ENCODE data around the gene DARS2. TPM values are rescaled to one million over a fixed set of nuclear protein-coding genes. Genes with fewer than 3 reads are reported as not detected.

Gene DARS2
- total RNA-seq, 1 experiment from 2014 or later, result 18.3 TPM

- no peaks in the 10 kb centered on the region for H4K20me1 ChIP-seq (ENCODE audit: insufficient read depth)
- 0 out of 2 replicates have a peak, but pooled peaks cover 4% of the 10 kb centered on the region for H3K36me3 ChIP-seq (ENCODE audit: low read depth)
- BruUV-seq (replicated peaks), result no TSS peak
- H3K27me3 ChIP-seq (ENCODE audit: insufficient read depth, low read depth), result no peaks in the 10 kb centered on the region
- H3K4me2 ChIP-seq, result no peak overlapping the region
- DNase-seq, result no peak
- ChIA-PET CTCF (no interaction called here), POLR2A (ENCODE audit: unreplicated experiment) (no interaction called here)
- H3K9me3 ChIP-seq (ENCODE audit: insufficient read depth, low read depth), result no peaks in the 10 kb centered on the region
- TF ChIP-seq CTCF (conservative IDR thresholded peaks at IDR 0.05), result no peak
- TF ChIP-seq EZH2 (IDR thresholded peaks at IDR 0.05; ENCODE audit: low read depth), result no peak
- no peaks in the 10 kb centered on the region for H3K4me1 ChIP-seq (replicated peaks; ENCODE audit: insufficient read depth)
- no peaks in the 10 kb centered on the region for H3K9me2 ChIP-seq (ENCODE audit: insufficient read depth)
- H3K27ac ChIP-seq, result no peak overlapping the region
- H2AFZ ChIP-seq, result no peak overlapping the region
- no peaks in the 10 kb centered on the region for H3K79me2 ChIP-seq (ENCODE audit: low read depth)
- no peaks in the 10 kb centered on the region for H3F3A ChIP-seq (ENCODE audit: insufficient read depth, low read depth)
- intact Hi-C loops (cut with micrococcal nuclease; ENCODE audit: unreplicated experiment), result no loop called here
- H3K4me3 ChIP-seq, result no peak overlapping the region
Measured at GRCh38 chr1:173886746-173887611, 62.5 kb downstream of the DARS2 start.

- intact Hi-C loops (cut with micrococcal nuclease; ENCODE audit: unreplicated experiment), result no loop called here
- Histone ChIP-seq H3K27me3 (ENCODE audit: insufficient read depth, low read depth) (no peaks in the 10 kb centered on the region), H3K27ac (no peak overlapping the region), H3K36me3 (ENCODE audit: low read depth) (0 out of 2 replicates have a peak, but pooled peaks cover 4% of the 10 kb centered on the region), H3K9me2 (ENCODE audit: insufficient read depth) (no peaks in the 10 kb centered on the region), H3K4me2 (no peak overlapping the region), H4K20me1 (ENCODE audit: insufficient read depth) (no peaks in the 10 kb centered on the region), H3K4me1 (replicated peaks; ENCODE audit: insufficient read depth) (no peaks in the 10 kb centered on the region), H3K9me3 (ENCODE audit: insufficient read depth, low read depth) (no peaks in the 10 kb centered on the region), H2AFZ (no peak overlapping the region), H3F3A (ENCODE audit: insufficient read depth, low read depth) (no peaks in the 10 kb centered on the region), H3K79me2 (ENCODE audit: low read depth) (no peaks in the 10 kb centered on the region), H3K4me3 (no peak overlapping the region)
- POLR2A ChIA-PET (ENCODE audit: unreplicated experiment), result no interaction called here
- no peak for TF ChIP-seq CTCF (conservative IDR thresholded peaks at IDR 0.05)
- CTCF ChIA-PET, result no interaction called here
- no TSS peak for BruUV-seq (replicated peaks)
- DNase-seq, result no peak
Measured at GRCh38 chr1:173887627-173888026, 63.2 kb downstream of the DARS2 start.

- ChIA-PET POLR2A (ENCODE audit: unreplicated experiment) (interaction anchor here (0.6 kb wide), 1 partner anchor 20 kb away, joined by 3 read pairs; no protein-coding TSS in a partner anchor), CTCF (no interaction called here)
- Histone ChIP-seq H3K9me2 (ENCODE audit: insufficient read depth) (no peaks in the 10 kb centered on the region), H3K79me2 (ENCODE audit: low read depth) (no peaks in the 10 kb centered on the region), H3K9me3 (ENCODE audit: insufficient read depth, low read depth) (no peaks in the 10 kb centered on the region), H3K4me1 (replicated peaks; ENCODE audit: insufficient read depth) (no peaks in the 10 kb centered on the region), H2AFZ (no peak overlapping the region), H3K4me3 (no peak overlapping the region), H4K20me1 (ENCODE audit: insufficient read depth) (no peaks in the 10 kb centered on the region), H3K4me2 (no peak overlapping the region), H3K27me3 (ENCODE audit: insufficient read depth, low read depth) (no peaks in the 10 kb centered on the region), H3K27ac (no peak overlapping the region), H3F3A (ENCODE audit: insufficient read depth, low read depth) (no peaks in the 10 kb centered on the region), H3K36me3 (ENCODE audit: low read depth) (0 out of 2 replicates have a peak, but pooled peaks cover 4% of the 10 kb centered on the region)
- no TSS peak for BruUV-seq (replicated peaks)
- no peak for DNase-seq
- TF ChIP-seq EZH2 (IDR thresholded peaks at IDR 0.05; ENCODE audit: low read depth) (no peak), CTCF (conservative IDR thresholded peaks at IDR 0.05) (no peak)
- intact Hi-C loops (cut with micrococcal nuclease; ENCODE audit: unreplicated experiment), result no loop called here
Measured at GRCh38 chr1:173888749-173889148, 64.3 kb downstream of the DARS2 start.
